Esophagus squamous epithelium (tissue), 4 donors: ENCODE data around the gene GPR135.

Experiments
- CTCF ChIP-seq, 6 experiments: fragments of 450-650 bp in 4 of 6; fragments of 200-600 bp in 2 of 6; sonication (generic) in 2 of 6; IDR thresholded peaks; one replicate each; pipeline ENCODE4 v1.5.1; 2016 to 2019; ENCODE audit warnings: antibody characterized with exemption in 6 of 6, mild to moderate bottlenecking in 4 of 6, moderate library complexity in 4 of 6
- POLR2A ChIP-seq, 4 donors: fragments of 450-650 bp; IDR thresholded peaks; one replicate each; pipeline ENCODE4 v1.6.1; 2017; ENCODE audit warnings: antibody characterized with exemption in 4 of 4, mild to moderate bottlenecking in 4 of 4, moderate library complexity in 3 of 4

- no peak for TF ChIP-seq CTCF (IDR thresholded peaks at IDR 0.05)
- TF ChIP-seq POLR2A (IDR thresholded peaks at IDR 0.05), result no peak
Observed at GRCh38 chr14:59438195-59438647, 27.0 kb downstream of the GPR135 start.
